CD14-positive monocyte (primary cell): ENCODE measurements around the gene THSD8. TPM values are rescaled to one million over a fixed set of nuclear protein-coding genes. Genes with fewer than 3 reads are reported as not detected.
A peak's percentile ranks its signal among the peaks of the same experiment; 100 is the strongest.

Experiments used
- DNase-seq, 3 donors: peaks; one replicate each; pipeline ENCODE4 v3.0.0-alpha.2; 2011 to 2022
- H2AFZ ChIP-seq: 2 replicates; pipeline ENCODE4 v1.6.0; 2012; ENCODE audit warnings: mild to moderate bottlenecking, low read depth, low read length, inconsistent platforms; ENCODE audit not compliant: insufficient read depth, poor library complexity, severe bottlenecking
- H3K27ac ChIP-seq, 2 donors: 1 replicate in 1 of 2; 2 replicates in 1 of 2; pipeline ENCODE4 v1.5.1; 2012 to 2013; ENCODE audit warnings: low read length in 2 of 2, control low read depth in 1 of 2, inconsistent platforms in 1 of 2, low read depth in 1 of 2, mild to moderate bottlenecking in 1 of 2
- H3K27me3 ChIP-seq, 2 donors: one replicate each; pipeline versions ENCODE4 v1.6.0 to v1.6.1; 2011 to 2013; ENCODE audit warnings: low read length in 2 of 2; ENCODE audit not compliant: control insufficient read depth in 2 of 2, insufficient read depth in 2 of 2
- H3K36me3 ChIP-seq, 2 donors: replicated peaks in 1 of 2; 1 replicate in 1 of 2; 2 replicates in 1 of 2; pipeline versions ENCODE4 v1.5.1 to v1.6.1; 2012 to 2013; ENCODE audit warnings: low read length in 2 of 2, control low read depth in 1 of 2, inconsistent platforms in 1 of 2, mild to moderate bottlenecking in 1 of 2; ENCODE audit not compliant: insufficient read depth in 2 of 2, control insufficient read depth in 1 of 2
- H3K4me1 ChIP-seq, 2 donors: 1 replicate in 1 of 2; 2 replicates in 1 of 2; pipeline versions ENCODE4 v1.5.1 to v1.6.1; 2012 to 2013; ENCODE audit warnings: low read length in 2 of 2, control low read depth in 1 of 2, inconsistent platforms in 1 of 2, mild to moderate bottlenecking in 1 of 2, moderate library complexity in 1 of 2; ENCODE audit not compliant: insufficient read depth in 2 of 2, control insufficient read depth in 1 of 2
- H3K4me2 ChIP-seq: replicated peaks from 2 replicates; pipeline ENCODE3; 2012; ENCODE audit warnings: low read length, moderate library complexity, mild to moderate bottlenecking; ENCODE audit not compliant: poor library complexity, severe bottlenecking; ENCODE audit errors: extremely low read depth
- H3K4me3 ChIP-seq, 3 experiments: fragments of 200-600 bp in 1 of 3; sonication (generic) in 1 of 3; replicated peaks in 1 of 3; 1 replicate in 2 of 3; 2 replicates in 1 of 3; pipeline ENCODE4 v1.5.1; 2011 to 2013; ENCODE audit warnings: low read length in 3 of 3, mild to moderate bottlenecking in 3 of 3, control low read depth in 2 of 3, low read depth in 2 of 3, inconsistent platforms in 1 of 3, moderate library complexity in 1 of 3
- H3K79me2 ChIP-seq: 2 replicates; pipeline ENCODE4 v1.6.0; 2012; ENCODE audit warnings: mild to moderate bottlenecking, control low read depth, inconsistent platforms, low read length, moderate library complexity; ENCODE audit not compliant: insufficient read depth
- H3K9ac ChIP-seq: 2 replicates; pipeline ENCODE4 v1.6.0; 2017; ENCODE audit warnings: low read length, mild to moderate bottlenecking; ENCODE audit not compliant: insufficient read depth, poor library complexity, severe bottlenecking
- H3K9me3 ChIP-seq, 2 donors: replicated peaks in 1 of 2; 1 replicate in 1 of 2; 2 replicates in 1 of 2; pipeline versions ENCODE4 v1.5.1 to v1.6.1; 2012 to 2013; ENCODE audit warnings: low read length in 2 of 2, control low read depth in 1 of 2; ENCODE audit not compliant: control insufficient read depth in 1 of 2, insufficient read depth in 1 of 2
- H4K20me1 ChIP-seq: 2 replicates; pipeline ENCODE4 v1.6.0; 2012; ENCODE audit warnings: mild to moderate bottlenecking, low read length, control low read depth, moderate library complexity; ENCODE audit not compliant: insufficient read depth
- H3K27ac Mint-ChIP-seq, 7 donors: one replicate each; pipeline ENCODE4 v1.8.0; 2020; ENCODE audit warnings: mild to moderate bottlenecking in 7 of 7, mixed read lengths in 7 of 7, moderate library complexity in 6 of 7, inconsistent platforms in 2 of 7
- H3K27me3 Mint-ChIP-seq, 3 donors: one replicate each; pipeline ENCODE4 v1.8.0; 2021 to 2022; ENCODE audit warnings: low read depth in 3 of 3, mild to moderate bottlenecking in 3 of 3, mixed read lengths in 3 of 3, moderate library complexity in 3 of 3, inconsistent platforms in 1 of 3
- H3K36me3 Mint-ChIP-seq, 2 donors: one replicate each; pipeline ENCODE4 v1.8.0; 2020; ENCODE audit warnings: mixed read lengths in 2 of 2, inconsistent platforms in 1 of 2, mild to moderate bottlenecking in 1 of 2
- H3K4me1 Mint-ChIP-seq: one replicate; pipeline ENCODE4 v1.8.0; 2020; ENCODE audit warnings: mild to moderate bottlenecking, mixed read lengths
- H3K4me3 Mint-ChIP-seq, 2 donors: one replicate each; pipeline ENCODE4 v1.8.0; 2020; ENCODE audit warnings: mild to moderate bottlenecking in 2 of 2, mixed read lengths in 2 of 2, moderate library complexity in 1 of 2
- H3K9me3 Mint-ChIP-seq, 7 donors: one replicate each; pipeline ENCODE4 v1.8.0; 2020 to 2022; ENCODE audit warnings: mixed read lengths in 7 of 7, mild to moderate bottlenecking in 6 of 7, moderate library complexity in 6 of 7, inconsistent platforms in 2 of 7
- CTCF ChIP-seq: fragments of 200-600 bp; IDR thresholded peaks from one replicate; pipeline ENCODE4 v1.8.0; 2022; ENCODE audit warnings: antibody characterized with exemption, mild to moderate bottlenecking
- WGBS: methylation state at CpG from one replicate; pipeline ENCODE4 v1.1.5; 2013; ENCODE audit warnings: missing lambda C conversion rate; ENCODE audit not compliant: insufficient coverage; 5-methylcytosine and 5-hydroxymethylcytosine counted together
- intact Hi-C, 2 donors: fragments of 100-400 bp; cut with micrococcal nuclease; formaldehyde crosslinking; loops; one replicate each; pipeline versions ENCODE4 v1.15.0 to v1.15.1; 2023
- polyA plus RNA-seq, 3 donors: library from polyadenylated mRNA; depleted of rRNA in 1 of 3; unstranded in 2 of 3; stranded (reverse) in 1 of 3; fragments of 300-500 nt in 2 of 3; fragments of >200 nt in 1 of 3; fragmentation: Illumina TruSeq in 2 of 3; gene quantifications; 1 replicate in 2 of 3; 2 replicates in 1 of 3; pipeline ENCODE4 v1.2.3, GENCODE V29; 2012 to 2021

Gene THSD8
- polyA plus RNA-seq, 3 donors: 4.0 TPM; not detected in 2

- Histone ChIP-seq H3K79me2 (peaks cover 3% of the 10 kb centered on the region), H3K27ac (no peak overlapping the region), H3K9ac (no peak overlapping the region), H3K27me3 (peaks cover 4 to 34% of the 10 kb centered on the region in 2 donors), H3K36me3 (no peaks in the 10 kb centered on the region), H3K4me2 (no peak overlapping the region), H2AFZ (no peak overlapping the region), H3K4me3 (no peak overlapping the region), H3K9me3 (no peaks in the 10 kb centered on the region), H4K20me1 (peaks cover 10% of the 10 kb centered on the region), H3K4me1 (peaks cover 35 to 42% of the 10 kb centered on the region in 2 donors)
- H3K9me3 Mint-ChIP-seq: peaks cover 0 to 6% (median 2%) of the 10 kb centered on the region in 7 donors
- H3K27me3 Mint-ChIP-seq: peaks cover 14 to 31% (median 24%) of the 10 kb centered on the region in 3 donors
- TF ChIP-seq CTCF: no peak
- peaks cover 36% of the 10 kb centered on the region for H3K4me1 Mint-ChIP-seq
- H3K4me3 Mint-ChIP-seq: no peak overlapping the region
- intact Hi-C loops: loop anchor here (5.0 to 10.0 kb wide), 3 partner anchors 38 to 295 kb away; no protein-coding TSS in a partner anchor
- no peak for DNase-seq
- peaks cover 8 to 24% of the 10 kb centered on the region in 2 donors for H3K36me3 Mint-ChIP-seq
- WGBS: over 99% methylated on average over 13 of the region's 18 CpGs
- no peak overlapping the region for H3K27ac Mint-ChIP-seq
Observed at GRCh38 chr19:12799742-12800465, 2.0 kb upstream of the THSD8 start.

GRCh38 chr19:12800466-12800770 lies 1.5 kb upstream of the THSD8 start:
- intact Hi-C loops: no loop called here
- Histone ChIP-seq H3K4me3 (peak overlapping the region in 1 of 3 experiments; percentile 81), H3K9me3 (no peaks in the 10 kb centered on the region), H3K27ac (no peak overlapping the region), H2AFZ (no peak overlapping the region), H3K36me3 (no peaks in the 10 kb centered on the region), H3K4me1 (peaks cover 30 to 37% of the 10 kb centered on the region in 2 donors), H4K20me1 (peaks cover 7% of the 10 kb centered on the region), H3K9ac (no peak overlapping the region), H3K79me2 (no peaks in the 10 kb centered on the region), H3K27me3 (peaks cover 4 to 34% of the 10 kb centered on the region in 2 donors), H3K4me2 (peak overlapping the region; percentile 80)
- Mint-ChIP-seq H3K36me3 (peaks cover 8 to 24% of the 10 kb centered on the region in 2 donors), H3K4me3 (peak overlapping the region in 1 of 2 donors; percentile 91), H3K4me1 (peaks cover 32% of the 10 kb centered on the region), H3K27me3 (peaks cover 14 to 31% (median 25%) of the 10 kb centered on the region in 3 donors), H3K27ac (no peak overlapping the region), H3K9me3 (peaks cover 0 to 6% (median 2%) of the 10 kb centered on the region in 7 donors)
- no CpG with 5 or more reads among the region's 1 CpG for WGBS
- DNase-seq: peak in 1 of 3 donors; percentile 60
- no peak for TF ChIP-seq CTCF
